ENCODE results near the gene NDUFS7.

The NDUFS7 gene

DNA sequence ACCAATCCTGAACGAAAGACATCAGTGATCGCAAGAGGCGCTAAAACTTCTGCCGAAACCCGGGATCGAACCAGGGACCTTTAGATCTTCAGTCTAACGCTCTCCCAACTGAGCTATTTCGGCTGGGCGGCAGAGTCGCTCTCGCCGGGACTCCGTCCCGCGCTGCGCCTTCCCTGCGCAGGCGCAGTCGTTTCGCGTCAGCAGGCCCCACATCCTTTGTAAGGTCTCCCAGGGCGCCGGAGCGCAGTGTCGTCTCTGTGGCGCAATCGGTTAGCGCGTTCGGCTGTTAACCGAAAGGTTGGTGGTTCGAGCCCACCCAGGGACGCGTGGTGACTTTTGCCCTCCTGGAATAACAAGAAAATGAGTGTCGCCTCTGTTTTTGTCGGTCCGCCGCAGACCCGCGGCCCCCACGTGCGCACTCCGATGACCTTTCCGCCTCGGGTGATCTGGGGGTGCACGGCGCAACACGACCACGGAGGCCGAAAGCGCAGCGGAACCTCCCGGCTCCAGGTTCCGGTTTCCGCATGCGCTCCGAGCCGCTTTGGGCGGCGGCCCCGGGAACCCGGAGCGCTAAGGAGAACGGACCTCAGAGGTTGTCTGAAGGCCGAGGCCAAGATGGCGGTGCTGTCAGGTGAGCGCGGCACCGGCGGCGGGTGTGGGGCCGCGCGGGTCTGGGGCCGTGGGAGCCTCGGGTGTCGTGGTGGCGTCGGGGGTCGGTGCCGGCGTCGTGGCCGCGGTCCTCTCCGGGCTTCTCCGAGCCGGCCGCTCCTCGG is at the start of gene NDUFS7:
Gene NDUFS7, plus strand, starts transcription at position 596 of the 773 bp plus-strand sequence. Its CDS starts 20 bp downstream, at position 616.
- DNase-seq (ENCODE audit: low spot score): peak; percentile 97

- DNase-seq (ENCODE audit: low spot score): no peak
These were observed 47.5 kb upstream of the NDUFS7 start for GRCh38 chr19:1336079-1336684.

- no peak for DNase-seq (ENCODE audit: low spot score)
These were observed 42.8 kb upstream of the NDUFS7 start for GRCh38 chr19:1340681-1341469.

DNA sequence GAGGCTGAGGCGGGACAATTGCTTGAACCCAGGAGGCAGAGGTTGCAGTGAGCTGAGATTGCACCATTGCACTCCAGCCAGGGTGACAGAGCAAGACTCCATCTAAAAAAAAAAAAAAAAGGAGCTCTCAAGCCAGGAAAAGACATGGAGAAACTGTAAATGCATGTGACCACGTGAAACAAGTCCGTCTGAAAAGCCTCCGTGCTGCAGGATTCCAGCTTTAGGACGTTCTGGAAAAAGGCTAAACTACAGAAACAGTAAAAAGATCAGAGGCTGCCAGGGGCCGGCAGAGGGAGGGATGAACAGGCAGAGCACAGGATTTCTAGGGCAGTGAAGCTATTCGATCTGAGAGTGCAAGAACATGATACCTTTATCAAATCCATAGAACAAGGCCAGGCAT is 40.7 kb upstream of the NDUFS7 start:
- no peak for DNase-seq (ENCODE audit: low spot score)

GRCh38 chr19:1349211-1349610 is 34.5 kb upstream of the NDUFS7 start:
- DNase-seq (ENCODE audit: low spot score): no peak

DNA sequence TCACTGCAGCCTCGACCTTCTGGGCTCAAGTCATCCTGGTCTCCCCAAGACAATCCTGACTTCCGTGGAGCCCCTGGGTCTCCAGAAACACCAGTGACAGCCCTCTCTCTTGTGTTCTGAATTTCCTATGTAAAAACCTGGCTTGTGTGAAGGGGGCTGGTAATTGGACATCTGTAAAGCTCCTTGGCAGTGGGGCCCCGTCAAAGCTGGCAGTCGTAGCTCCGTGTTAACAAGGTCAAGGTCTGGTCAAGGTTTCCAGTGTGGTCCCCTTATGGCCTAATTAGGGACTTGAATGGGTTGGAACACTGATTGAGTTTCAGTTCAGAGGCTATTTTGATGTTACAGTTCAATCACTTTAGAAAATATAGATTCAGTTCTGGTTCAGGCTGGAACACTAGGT is 32.8 kb upstream of the NDUFS7 start:
- no peak for DNase-seq (ENCODE audit: low spot score)

GRCh38 chr19:1351381-1351851 is 32.3 kb upstream of the NDUFS7 start:
- DNase-seq (ENCODE audit: low spot score): no peak

GRCh38 chr19:1353144-1353543 is 30.6 kb upstream of the NDUFS7 start:
- no peak for DNase-seq (ENCODE audit: low spot score)

DNA sequence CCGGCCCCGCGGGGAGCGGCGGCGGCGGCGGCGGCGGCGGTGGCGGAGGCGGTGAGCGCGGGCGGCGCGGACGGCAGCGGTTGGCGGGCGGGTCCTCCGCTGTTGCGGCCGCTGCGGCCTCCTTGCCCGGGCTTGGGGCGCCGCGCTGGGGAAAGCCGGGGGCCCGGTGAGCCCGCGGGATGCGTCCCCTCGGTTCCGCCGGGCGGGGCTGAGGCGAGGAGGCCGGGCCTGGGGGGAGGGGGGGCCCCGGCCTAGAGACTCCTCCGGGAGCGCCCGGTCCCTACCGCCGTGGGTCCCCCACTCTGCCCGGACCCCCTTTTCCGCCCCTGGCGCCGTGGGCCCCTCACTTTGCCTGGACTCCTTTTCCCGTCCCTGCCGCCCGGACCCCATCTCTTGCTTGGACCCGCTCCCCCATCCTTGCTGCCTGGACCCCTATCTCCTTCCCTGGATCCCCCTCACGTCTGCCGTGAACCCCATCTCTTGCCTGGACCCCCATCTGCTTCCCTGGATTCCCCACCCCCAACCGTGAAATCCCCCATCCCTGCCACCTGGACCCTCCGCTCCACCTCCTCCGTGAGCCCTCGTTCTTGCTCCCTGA is 28.6 kb upstream of the NDUFS7 start:
- no peak for DNase-seq (ENCODE audit: low spot score)

DNA sequence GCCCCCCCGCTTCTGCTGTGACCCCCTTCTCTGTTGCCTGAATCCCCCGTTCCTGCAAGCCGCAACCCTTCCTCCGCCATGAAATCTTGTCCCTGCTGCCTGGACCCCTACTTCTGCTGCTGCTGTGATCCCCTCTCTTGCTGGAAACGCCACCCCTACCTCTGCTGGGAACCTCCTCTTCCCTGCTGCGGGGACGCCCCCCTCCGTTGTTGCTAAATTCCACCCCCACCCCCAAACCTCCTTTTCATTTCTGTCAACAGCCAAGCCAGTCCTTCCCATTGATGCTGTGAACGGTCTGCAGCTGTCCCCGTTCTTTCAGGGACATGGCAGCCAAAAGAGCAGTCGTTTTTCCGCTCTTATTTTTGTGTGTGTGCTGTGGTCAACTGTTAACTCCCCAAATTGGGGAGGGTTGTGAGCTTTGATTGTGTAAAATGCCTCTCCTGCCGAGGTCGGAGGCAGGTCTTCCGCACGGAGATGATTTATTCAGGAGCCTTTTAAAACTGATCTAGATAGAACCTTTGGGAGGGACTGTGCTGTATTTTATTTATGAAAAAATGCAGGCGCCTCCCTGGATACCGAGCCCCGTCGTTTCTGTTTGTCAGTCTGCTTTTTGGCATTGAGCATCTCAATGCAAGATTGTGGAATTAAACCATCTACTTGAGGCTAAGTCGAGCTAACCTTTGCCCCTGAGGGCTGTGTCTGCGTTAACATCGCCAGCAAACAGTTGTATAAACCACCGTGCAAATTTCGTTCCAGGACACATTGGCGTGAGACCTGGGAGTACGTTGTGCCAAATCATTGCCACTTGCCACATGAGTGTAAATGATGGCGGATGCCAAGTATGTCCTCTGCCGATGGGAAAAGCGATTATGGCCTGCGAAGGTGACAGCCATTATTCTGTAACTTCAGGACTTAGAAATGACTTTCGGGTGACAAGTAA is 27.9 kb upstream of the NDUFS7 start:
- DNase-seq (ENCODE audit: low spot score): no peak

DNA sequence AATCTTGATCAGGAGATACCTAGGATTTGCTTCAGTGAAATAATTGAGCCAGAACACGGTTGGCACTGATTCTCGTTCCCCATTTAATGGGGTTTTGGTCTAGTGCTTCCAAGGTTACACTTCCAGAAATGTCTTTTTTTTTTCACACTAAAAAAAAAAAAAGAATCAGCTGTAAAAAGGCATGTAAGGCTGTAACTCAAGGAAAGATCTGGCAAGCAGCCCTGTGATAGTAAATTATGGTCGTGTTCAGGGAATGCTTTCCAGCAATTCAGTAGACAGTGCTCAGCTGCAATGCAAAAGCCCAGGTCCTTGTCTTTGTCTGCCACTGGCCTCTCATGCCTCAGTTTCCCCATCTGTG is 27.2 kb upstream of the NDUFS7 start:
- DNase-seq (ENCODE audit: low spot score): no peak

DNA sequence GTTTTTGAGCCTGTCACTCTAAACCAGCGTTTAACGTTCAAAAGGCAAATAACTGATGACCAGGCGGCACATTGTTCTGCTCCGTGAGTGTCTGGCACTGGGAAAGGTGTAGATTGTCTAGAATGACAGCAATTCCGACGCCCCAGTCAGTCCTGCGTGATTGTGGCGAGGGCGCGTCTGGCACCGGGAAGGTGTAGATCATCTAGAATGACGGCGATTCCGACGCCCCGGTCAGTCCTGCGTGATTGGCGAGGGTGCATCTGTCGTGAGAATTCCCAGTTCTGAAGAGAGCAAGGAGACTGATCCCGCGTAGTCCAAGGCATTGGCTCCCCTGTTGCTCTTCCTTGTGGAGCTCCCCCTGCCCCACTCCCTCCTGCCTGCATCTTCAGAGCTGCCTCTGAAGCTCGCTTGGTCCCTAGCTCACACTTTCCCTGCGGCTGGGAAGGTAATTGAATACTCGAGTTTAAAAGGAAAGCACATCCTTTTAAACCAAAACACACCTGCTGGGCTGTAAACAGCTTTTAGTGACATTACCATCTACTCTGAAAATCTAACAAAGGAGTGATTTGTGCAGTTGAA is 26.1 kb upstream of the NDUFS7 start:
- no peak for DNase-seq (ENCODE audit: low spot score)

- no peak for DNase-seq (ENCODE audit: low spot score)
These were observed 23.4 kb upstream of the NDUFS7 start for GRCh38 chr19:1360126-1360817.

DNA sequence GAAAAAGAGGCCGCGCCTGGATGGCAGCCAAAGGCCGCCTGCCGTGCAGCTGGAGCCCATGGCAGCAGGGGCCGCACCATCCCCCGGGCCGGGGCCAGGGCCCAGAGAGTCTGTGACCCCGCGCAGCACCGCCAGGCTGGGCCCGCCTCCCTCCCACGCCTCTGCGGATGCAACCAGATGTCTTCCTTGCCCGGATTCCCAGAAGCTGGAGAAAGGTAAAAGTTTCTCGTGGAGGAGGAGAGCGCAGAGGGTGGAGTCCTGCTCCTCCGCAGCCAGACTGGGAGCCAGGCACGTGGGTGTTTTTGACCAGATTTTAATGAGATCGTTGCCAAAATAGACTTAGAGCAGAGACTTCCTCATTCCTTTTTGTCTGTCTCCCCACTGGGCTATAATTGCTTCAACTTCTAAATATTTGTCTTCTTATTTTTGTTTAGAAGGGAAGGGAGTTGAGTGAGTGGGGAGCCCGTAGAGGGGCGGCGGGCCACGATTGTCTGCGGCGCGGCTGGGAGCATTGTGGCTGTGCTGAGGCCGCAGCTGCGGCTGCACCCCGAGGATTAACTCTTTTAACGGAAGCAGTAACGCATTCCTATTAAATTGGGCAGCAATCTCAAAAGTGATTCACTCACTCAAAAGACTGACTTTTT is 22.8 kb upstream of the NDUFS7 start:
- no peak for DNase-seq (ENCODE audit: low spot score)

DNA sequence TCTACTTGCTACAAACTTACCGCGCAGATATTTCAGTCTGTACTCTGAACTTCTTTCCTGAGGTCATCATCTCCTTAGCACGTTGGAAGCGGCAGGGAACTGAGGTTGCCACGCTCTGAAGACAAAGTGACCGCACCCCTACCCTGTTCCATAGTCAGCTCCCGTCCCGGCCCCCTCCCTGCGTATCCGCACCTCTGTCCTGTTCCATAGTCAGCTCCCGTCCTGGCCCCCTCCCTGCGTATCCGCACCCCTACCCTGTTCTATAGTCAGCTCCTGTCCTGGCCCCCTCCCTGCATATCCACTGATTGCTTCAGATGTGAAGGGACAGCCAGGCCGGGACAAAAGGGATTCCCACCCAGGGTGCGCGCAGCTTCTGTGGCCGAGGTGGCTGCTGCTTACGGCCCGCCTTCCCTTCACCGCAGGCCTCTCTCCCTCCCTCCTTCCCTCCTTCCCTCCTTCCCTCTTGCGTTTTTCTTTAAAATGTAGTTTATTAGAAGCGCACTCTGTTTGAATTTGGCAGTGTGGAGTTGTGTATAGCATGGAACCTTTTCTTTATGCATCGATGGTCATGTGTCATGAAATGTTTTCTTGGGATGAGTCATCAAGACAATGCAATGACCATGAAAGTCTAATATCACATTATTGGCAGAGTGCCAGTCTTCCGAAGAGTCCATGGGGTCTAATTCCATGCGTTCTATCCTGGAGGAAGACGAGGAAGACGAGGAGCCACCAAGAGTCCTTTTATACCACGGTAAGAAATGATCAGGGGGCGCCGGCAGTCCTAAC is 21.9 kb upstream of the NDUFS7 start:
- DNase-seq (ENCODE audit: low spot score): no peak

DNA sequence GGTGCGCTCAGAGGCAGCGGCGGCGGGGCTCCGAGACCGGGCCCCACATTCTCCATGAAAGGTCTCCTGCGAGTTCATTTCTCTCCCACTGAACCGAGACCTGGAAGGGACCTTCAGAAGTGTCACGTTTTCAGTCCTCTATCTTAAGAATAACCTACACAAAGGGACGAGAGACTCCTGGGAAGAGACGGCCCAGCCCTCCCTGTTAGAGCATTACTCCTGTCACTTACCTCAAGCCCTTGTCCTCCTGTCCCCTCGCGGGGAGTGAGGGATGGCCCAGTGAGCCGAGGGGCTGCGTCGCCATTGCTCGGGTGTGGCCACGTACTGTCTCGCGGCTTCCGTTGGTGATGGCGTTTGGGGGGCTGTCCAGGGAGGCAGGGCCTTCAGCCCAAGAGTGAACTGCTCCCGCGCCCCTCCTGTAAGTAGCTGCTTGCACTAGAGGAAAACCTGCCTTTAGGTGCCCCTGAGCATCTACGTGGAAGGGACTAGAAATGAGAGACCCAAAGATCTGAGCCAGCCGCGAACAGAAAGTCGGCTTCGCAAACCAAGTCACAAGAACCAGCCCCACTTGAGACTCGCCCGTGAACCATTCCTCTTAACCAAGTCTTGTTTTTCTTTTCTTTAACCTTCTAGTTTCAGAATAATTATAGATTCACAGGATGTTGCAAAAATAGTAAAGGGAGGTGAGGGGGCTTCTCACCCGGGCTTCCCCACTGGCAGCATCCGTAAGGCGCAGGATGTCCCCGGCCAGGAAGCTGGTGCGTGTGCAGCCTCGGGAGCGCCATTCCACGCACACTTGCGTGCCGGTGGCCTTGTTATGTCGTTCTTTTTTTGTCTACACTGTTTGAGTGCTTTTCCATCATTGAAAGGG is 21.1 kb upstream of the NDUFS7 start:
- DNase-seq (ENCODE audit: low spot score): no peak

- DNase-seq (ENCODE audit: low spot score): no peak
These were observed 20.1 kb upstream of the NDUFS7 start for GRCh38 chr19:1363599-1363998.

GRCh38 chr19:1364070-1364704 is 19.5 kb upstream of the NDUFS7 start:
- no peak for DNase-seq (ENCODE audit: low spot score)
